Transverse colon (tissue), 4 donors: ENCODE data around the gene DMXL1.
A peak's percentile ranks its signal among the peaks of the same experiment; 100 is the strongest.

Experiments
- CTCF ChIP-seq, 5 experiments: fragments of 200-600 bp in 3 of 5; fragments of 450-650 bp in 2 of 5; sonication (generic) in 3 of 5; IDR thresholded peaks; 1 replicate in 2 of 5; 2 replicates in 3 of 5; pipeline ENCODE4 v1.5.1; 2016 to 2017; ENCODE audit warnings: antibody characterized with exemption in 5 of 5, inconsistent platforms in 3 of 5, mild to moderate bottlenecking in 2 of 5, moderate library complexity in 1 of 5
- EP300 ChIP-seq: sonication (generic); formaldehyde crosslinking; IDR thresholded peaks from one replicate; pipeline ENCODE4 v1.6.1; 2017; ENCODE audit warnings: antibody characterized with exemption, low read depth
- POLR2AphosphoS5 ChIP-seq, 3 donors: sonication (generic); formaldehyde crosslinking; IDR thresholded peaks; one replicate each; pipeline ENCODE4 v1.6.1; 2016; ENCODE audit warnings: antibody characterized with exemption in 3 of 3

DNA sequence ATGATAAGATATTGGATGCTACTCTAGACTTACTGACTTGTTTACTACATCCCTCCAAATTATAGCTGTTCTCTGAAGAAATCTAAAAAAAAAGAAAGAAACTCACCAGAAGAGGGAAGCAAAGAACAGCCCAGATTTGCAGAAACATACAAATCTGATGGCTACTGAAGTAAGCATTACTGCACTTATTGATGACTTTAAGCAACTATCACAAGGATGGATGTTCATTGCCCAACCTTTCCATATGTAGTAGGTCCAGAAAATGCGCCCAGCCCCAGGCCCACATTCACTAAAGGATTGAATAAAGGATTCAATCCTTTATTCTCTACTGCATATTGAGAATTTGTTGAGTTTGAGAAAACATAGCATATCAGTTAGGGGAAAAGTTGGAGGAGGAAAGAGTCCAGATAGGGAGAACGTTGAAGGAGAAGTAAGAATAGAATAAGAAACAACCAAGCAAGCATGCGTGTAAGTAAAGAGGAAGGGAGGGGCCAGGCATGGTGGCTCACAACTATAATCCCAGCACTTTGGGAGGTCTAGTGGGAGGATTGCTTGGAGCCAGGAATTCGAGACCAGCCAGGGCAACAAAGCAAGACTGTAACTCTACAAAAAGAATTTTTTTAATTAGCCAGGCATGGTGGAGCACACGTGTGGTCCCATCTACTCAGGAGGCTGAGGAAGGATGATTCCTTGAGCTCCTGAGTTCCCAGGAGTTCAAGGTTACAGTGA, 48.7 kb upstream of the DMXL1 start:
- TF ChIP-seq CTCF (IDR thresholded peaks at IDR 0.05) = peak; percentile 28 to 38 (median 36)
- no peak for TF ChIP-seq POLR2AphosphoS5 (IDR thresholded peaks at IDR 0.05)
- no peak for TF ChIP-seq EP300
